Brain pericyte (primary cell): ENCODE measurements around the gene FCHO2.
"Not testable (repeated sequence)": the region's sequence is repeated elsewhere in the genome, so short reads cannot be mapped to it uniquely, and the experiment has no call there.

Source experiments
- DNase-seq: peaks from one replicate; pipeline ENCODE4 v3.0.0-alpha.2; 2012; ENCODE audit warnings: low read depth, low spot score

FCHO2 gene

GRCh38 chr5:72955768-72956323, at the start of gene FCHO2:
TSS of gene FCHO2 (plus strand) at chr5:72956041. CDS start at chr5:72956097, 56 bp downstream.
- DNase-seq = peak; percentile 89

GRCh38 chr5:72906806-72907205, 49.0 kb upstream of the FCHO2 start:
- no peak for DNase-seq

- no peak for DNase-seq
Measured at GRCh38 chr5:72908664-72909063, 47.2 kb upstream of the FCHO2 start.

GRCh38 chr5:72917371-72917776, 38.5 kb upstream of the FCHO2 start:
- DNase-seq = no peak

GRCh38 chr5:72920690-72921502, 34.9 kb upstream of the FCHO2 start:
- DNase-seq = no peak

- DNase-seq = no peak
Measured at GRCh38 chr5:72921886-72922285, 34.0 kb upstream of the FCHO2 start.

GRCh38 chr5:72922422-72922821, 33.4 kb upstream of the FCHO2 start:
- DNase-seq = no peak

GRCh38 chr5:72925336-72926010, 30.4 kb upstream of the FCHO2 start:
- DNase-seq = no peak

GRCh38 chr5:72932686-72933085, 23.2 kb upstream of the FCHO2 start:
- DNase-seq = not testable (repeated sequence)

GRCh38 chr5:72934953-72935725, 20.7 kb upstream of the FCHO2 start:
- not testable (repeated sequence) for DNase-seq

- DNase-seq = no peak
Measured at GRCh38 chr5:72936893-72937292, 18.9 kb upstream of the FCHO2 start.

- no peak for DNase-seq
Measured at GRCh38 chr5:72937517-72938061, 18.3 kb upstream of the FCHO2 start.

- no peak for DNase-seq
Measured at GRCh38 chr5:72938206-72938605, 17.6 kb upstream of the FCHO2 start.

GRCh38 chr5:72940082-72940481, 15.8 kb upstream of the FCHO2 start:
- DNase-seq = no peak

GRCh38 chr5:72943307-72943706, 12.5 kb upstream of the FCHO2 start:
- no peak for DNase-seq

- DNase-seq = no peak
Measured at GRCh38 chr5:72947498-72947897, 8.3 kb upstream of the FCHO2 start.

- no peak for DNase-seq
Measured at GRCh38 chr5:72949481-72949880, 6.4 kb upstream of the FCHO2 start.

GRCh38 chr5:72951671-72952468, 4.0 kb upstream of the FCHO2 start:
- DNase-seq = no peak

- no peak for DNase-seq
Measured at GRCh38 chr5:72954389-72954788, 1.5 kb upstream of the FCHO2 start.

GRCh38 chr5:72955143-72955767, 586 bp upstream of the FCHO2 start:
- DNase-seq = no peak
